Activated CD4-positive, alpha-beta T cell treated with anti-CD3 and anti-CD28 coated beads, Interleukin-2, amount 50 U/mL, for 1 hour (primary cell): ENCODE measurements around the gene CAMK4.

ENCODE experiments used
- DNase-seq: peaks from one replicate; pipeline ENCODE4 v3.0.0-alpha.2; 2020

Gene CAMK4

GRCh38 chr5:111507276-111507675, 283.1 kb downstream of the CAMK4 start:
- DNase-seq: no peak

GRCh38 chr5:111509119-111509518, 284.9 kb downstream of the CAMK4 start:
- DNase-seq: no peak

GRCh38 chr5:111511174-111511830, 287.1 kb downstream of the CAMK4 start:
- DNase-seq: no peak

GRCh38 chr5:111511831-111512374, 287.7 kb downstream of the CAMK4 start:
- DNase-seq: no peak

DNA sequence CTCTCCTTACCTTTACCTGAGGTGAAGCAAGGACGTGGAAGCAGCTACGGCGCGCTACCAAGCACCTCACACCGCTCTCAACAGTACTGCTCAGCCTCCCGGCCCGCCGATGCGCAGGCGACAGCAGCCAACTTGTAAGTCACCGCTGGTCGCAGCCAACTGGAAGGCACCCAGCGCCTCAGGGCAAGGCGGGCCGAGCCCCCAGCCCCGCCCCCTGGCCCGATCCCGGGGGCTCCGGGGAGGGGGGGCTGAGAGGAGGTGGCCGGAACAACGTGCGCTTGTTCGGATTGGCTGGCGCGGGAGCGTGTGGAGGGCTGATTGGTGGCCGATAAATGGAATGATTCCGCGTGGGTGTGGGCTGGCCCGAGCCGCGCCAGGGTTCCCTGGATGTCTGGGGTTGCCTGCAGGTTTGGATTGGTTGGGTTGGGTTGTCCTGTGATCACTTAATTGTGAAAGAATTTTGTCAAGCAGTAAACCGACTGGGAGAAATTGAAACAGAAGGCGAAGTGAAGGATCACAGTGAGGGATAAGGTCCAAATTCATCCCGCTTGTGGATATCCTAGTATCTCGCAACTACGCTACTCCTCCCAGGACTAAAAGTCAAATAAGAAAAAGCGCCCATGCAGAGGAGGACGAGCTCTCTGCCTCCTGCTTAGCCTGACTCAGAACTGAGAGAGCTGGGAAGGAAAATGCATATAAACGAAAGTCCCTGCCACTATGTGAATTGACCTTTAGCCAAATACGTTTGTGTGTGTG, 288.4 kb downstream of the CAMK4 start, which contains the start of gene STARD4:
Gene STARD4, minus strand, starts transcription at position 161 of the 756 bp plus-strand sequence. CDS start 5,102 bp downstream, outside the sequence.
- peak; percentile 94 for DNase-seq

- no peak for DNase-seq
Measured at GRCh38 chr5:111513131-111513520, 288.9 kb downstream of the CAMK4 start.

- no peak for DNase-seq
Measured at GRCh38 chr5:111514087-111514486, 289.9 kb downstream of the CAMK4 start.

- no peak for DNase-seq
Measured at GRCh38 chr5:111517853-111518501, 293.8 kb downstream of the CAMK4 start.

DNA sequence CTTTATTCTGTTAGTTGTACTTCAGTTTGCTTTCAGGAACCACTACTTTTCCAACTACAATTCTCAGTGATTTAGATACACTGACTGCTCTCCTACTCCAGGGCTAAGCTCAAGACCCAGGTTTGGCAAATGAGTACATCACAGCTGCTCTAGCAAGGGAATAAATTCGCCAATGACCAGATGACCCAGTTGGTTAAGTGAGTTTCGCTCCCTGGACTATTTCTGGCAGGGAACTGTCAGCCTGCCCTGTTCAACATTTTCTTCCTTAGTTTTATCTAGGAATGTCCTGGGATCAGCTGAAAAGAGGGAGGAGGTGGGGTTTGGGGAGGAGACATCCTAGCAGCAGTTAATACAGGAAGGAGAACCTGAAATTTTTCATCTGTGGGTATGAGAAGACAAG, 294.6 kb downstream of the CAMK4 start:
- DNase-seq: no peak

DNA sequence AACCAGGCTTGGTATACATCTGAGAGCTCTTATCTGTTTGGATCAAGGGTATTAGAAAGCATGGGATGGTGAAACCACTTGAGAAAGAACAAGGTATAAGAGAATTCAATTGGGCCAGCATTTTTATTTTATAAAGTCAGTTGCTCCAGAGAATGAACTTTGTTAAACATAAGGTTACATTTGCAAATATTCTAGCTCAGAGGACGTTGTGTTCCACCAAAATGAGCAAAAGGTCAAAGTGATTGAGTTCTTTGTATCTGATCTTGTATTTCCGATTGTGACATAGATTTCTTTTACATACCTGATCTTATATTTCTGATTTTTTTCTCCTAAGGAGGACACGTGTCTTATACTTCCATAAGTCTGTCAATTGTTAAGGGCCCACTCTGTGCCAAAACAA, 296.7 kb downstream of the CAMK4 start:
- DNase-seq: no peak

GRCh38 chr5:111528056-111528455, 303.9 kb downstream of the CAMK4 start:
- DNase-seq: no peak

- DNase-seq: peak; percentile 83
Measured at GRCh38 chr5:111530298-111530740, 306.1 kb downstream of the CAMK4 start.

DNA sequence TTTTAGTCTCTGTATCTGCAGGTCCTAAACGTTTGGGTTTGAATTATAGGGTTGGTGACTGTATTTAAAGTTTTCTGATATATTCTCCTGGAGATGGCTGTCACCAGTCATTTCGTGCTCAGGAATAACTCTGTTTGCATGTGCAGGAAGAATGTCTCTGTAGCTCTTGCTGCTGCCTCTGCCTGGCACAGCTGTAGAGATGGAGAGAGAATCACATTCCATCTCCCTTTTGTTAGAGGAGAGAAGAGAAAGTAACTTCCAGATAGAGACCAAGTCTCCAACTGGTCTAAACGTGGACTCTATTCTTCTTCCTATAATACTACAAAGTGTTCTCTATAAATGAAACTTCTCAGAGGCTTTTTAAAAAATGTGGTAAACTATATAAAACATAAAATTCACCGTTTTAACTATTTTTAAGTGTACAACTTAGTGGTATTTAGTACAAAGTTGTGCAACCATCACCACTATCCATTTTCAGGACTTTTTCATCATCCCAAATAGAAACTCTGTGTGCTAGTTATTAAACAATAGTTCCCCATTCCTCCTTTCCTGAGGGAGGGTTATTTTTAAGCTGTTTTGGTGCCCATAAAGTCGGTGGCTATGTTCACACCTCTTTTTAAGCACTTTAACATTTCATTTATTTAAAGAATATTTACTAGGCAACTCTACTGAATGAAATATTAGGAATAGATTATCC, 308.9 kb downstream of the CAMK4 start:
- no peak for DNase-seq

DNA sequence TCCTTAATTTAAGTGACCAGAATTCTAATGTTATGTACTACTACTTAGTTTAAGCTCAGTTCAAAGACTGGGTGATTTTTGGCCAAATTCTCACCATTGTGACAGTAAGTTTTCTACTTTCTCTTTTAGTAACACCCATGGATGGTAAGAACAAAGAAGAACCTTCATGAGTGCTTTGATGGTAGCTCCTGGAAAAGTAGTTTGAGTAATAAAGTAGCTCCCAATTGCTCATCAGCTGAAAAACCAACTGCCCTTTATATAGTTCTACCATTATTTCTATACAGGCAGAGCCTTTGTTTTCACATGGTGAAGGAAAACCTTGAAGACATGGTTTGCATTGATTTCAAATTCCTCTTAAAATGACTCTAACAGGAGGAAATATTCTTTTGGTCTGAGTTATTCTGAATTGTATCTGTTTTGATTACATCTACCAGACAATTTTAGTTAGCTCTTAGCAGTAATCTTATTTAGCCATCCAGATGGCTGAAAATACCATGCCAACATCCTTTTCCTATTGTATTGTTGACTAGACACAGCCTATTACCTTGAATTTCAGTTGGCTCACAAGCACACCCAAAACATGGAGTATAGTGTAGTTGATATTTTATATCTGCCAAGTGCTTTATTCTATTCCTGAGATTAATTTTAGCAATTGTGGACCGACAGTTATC, 311.8 kb downstream of the CAMK4 start:
- no peak for DNase-seq

DNA sequence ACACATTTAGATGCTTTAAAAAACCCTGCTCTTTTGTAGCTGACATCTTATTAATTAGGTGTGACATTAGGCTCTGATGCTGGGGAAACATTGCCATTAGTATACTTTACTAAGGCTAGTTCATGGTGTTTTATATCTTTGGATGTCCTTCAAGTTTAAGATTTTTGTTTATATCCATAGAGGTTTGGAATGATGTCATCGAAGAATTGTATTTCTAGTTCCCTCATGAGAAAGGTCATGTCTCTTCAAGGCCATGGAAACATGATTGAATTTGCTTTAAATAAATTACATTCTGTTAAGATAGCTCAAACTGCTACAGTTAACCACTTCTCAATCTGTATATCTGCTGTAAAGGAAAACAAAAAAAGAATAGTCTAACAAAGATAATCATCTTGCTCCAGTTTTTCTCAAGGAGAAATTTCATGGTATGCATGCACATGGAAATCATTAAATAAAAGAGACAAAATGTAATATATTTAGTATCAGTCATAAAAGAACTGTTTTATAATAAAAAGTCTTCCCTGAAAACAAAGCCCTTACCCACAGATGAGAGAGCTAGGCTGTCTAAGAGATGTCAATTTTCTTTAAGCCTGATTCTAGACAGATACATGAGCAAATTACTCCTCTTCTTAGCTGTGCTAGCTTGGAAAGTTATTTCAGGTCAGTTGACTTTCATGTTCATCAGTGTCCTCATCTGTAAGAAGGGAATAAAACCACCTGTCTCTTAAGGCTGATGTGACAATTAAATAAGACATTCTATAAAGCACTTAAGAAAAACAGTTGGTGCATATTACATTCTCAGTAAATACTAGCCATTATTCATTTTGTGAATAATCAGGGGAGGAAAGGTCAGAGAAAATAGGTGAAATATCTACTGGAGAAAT, 313.2 kb downstream of the CAMK4 start:
- DNase-seq: no peak
